ENCODE data around the gene ATP8A1.

- TF ChIP-seq EP300 (IDR thresholded peaks at IDR 0.05; ENCODE audit: borderline replicate concordance) (no peak), RAD21 (IDR thresholded peaks at IDR 0.05; ENCODE audit: low read depth) (no peak)
Measured at GRCh38 chr4:42488114-42488513, 168.8 kb downstream of the ATP8A1 start.
